ENCODE results near the gene INAVA. TPM values are rescaled to one million over a fixed set of nuclear protein-coding genes. Genes with fewer than 3 reads are reported as not detected.

INAVA gene
- total and polyA plus RNA-seq, 2 of the 13 experiments (the other 11 are each of a cell fraction or from before 2014, with no cell fraction given), result 6.0 to 13.5 TPM

DNA sequence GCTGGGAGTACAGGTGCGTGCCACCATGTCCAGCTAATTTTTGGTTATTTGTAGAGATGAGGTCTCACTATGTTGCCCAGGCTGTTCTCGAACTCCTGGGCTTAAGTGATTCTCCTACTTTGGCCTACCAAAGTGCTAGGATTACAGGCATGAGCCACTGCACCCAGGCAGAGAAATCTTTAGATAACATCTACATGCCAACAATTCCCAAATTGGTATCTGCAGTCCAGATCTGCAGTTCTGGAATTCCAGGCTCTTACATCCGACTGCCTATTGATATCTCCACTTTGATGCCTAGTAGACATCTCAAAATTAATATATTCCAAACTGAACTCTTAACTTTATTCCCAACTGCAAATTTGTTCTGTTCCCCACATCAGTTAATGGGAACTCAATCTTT is 23.3 kb downstream of the INAVA start:
- intact Hi-C loops (cut with micrococcal nuclease; ENCODE audit: unreplicated experiment) (no loop called here), in situ Hi-C loops (cut with HindIII; ENCODE audit: extremely low pct_ligation_motif_present, low pct_unique_long_range_greater_than_20kb) (no loop called here)
- no peak overlapping the region for H3K4me2 ChIP-seq (ENCODE audit: low read depth, low read length)
- peaks cover 30% of the 10 kb centered on the region for H3K4me1 ChIP-seq (ENCODE audit: insufficient read depth, low read length)
- no peak for ATAC-seq
- 80% methylated on average over 3 of the region's 3 CpGs for WGBS (ENCODE audit: low lambda C conversion rate)
- no peaks in the 10 kb centered on the region for H3K27me3 ChIP-seq (ENCODE audit: control insufficient read depth in 1 of 2, insufficient read depth in 2 of 2, low read length in 2 of 2)
- H2AFZ ChIP-seq (ENCODE audit: low read length), result no peak overlapping the region
- H3K79me2 ChIP-seq (ENCODE audit: insufficient read depth, low read length), result no peaks in the 10 kb centered on the region
- ChIA-PET CTCF (ENCODE audit: low intra/inter-chr PET ratio, low total read pairs) (no interaction called here), POLR2A (interaction anchor here (1.0 to 2.0 kb wide), 6 partner anchors 10 to 236 kb away, joined by 3 to 10 read pairs (median 9); partner anchors contain the start of genes INAVA and TMEM9)
- H3K9me3 ChIP-seq (ENCODE audit: low read length), result no peaks in the 10 kb centered on the region
- H3K4me3 ChIP-seq (replicated peaks in 1 of 3; ENCODE audit: insufficient read depth in 1 of 3, low read depth in 2 of 3, low read length in 3 of 3), result no peak overlapping the region
- no peak for DNase-seq (ENCODE audit: low spot score)
- no peak for TF ChIP-seq ISX (CRISPR knock-in tag; conservative IDR thresholded peaks at IDR 0.05)
- TF ChIP-seq NR0B2 (CRISPR knock-in tag; IDR thresholded peaks at IDR 0.05), result no peak
- no peak for TF ChIP-seq ZNF615 (CRISPR knock-in tag; IDR thresholded peaks at IDR 0.05; ENCODE audit: borderline replicate concordance)
- no peak for TF ChIP-seq AGO2 (optimal IDR thresholded peaks at IDR 0.05; ENCODE audit: low read depth, low read length)
- TF ChIP-seq FOXA3 (CRISPR knock-in tag; IDR thresholded peaks at IDR 0.05), result no peak
- no peak for TF ChIP-seq PAF1 (CRISPR knock-in tag; IDR thresholded peaks at IDR 0.05)
- no peak for TF ChIP-seq CCDC6 (CRISPR knock-in tag; IDR thresholded peaks at IDR 0.05)
- TF ChIP-seq PBX3 (CRISPR knock-in tag; IDR thresholded peaks at IDR 0.05; ENCODE audit: borderline replicate concordance), result no peak
- TF ChIP-seq, protein P1, sequence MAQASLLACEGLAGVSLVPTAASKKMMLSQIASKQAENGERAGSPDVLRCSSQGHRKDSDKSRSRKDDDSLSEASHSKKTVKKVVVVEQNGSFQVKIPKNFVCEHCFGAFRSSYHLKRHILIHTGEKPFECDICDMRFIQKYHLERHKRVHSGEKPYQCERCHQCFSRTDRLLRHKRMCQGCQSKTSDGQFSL (CRISPR knock-in tag; IDR thresholded peaks at IDR 0.05), result no peak
- no peak for TF ChIP-seq HMG20B (CRISPR knock-in tag; conservative IDR thresholded peaks at IDR 0.05)
- no peak for TF ChIP-seq ZNF33A (CRISPR knock-in tag; IDR thresholded peaks at IDR 0.05; ENCODE audit: borderline replicate concordance)
- TF ChIP-seq RFX5 (IDR thresholded peaks at IDR 0.05; ENCODE audit: low read depth, low read length), result no peak
- no peak for TF ChIP-seq POLR2A (IDR thresholded peaks at IDR 0.05; ENCODE audit: insufficient read depth in 1 of 2, low read depth in 2 of 2, low read length in 2 of 2)
- no peak for TF ChIP-seq ZBTB1 (CRISPR knock-in tag; IDR thresholded peaks at IDR 0.05; ENCODE audit: borderline replicate concordance)
- TF ChIP-seq SMAD1 (CRISPR knock-in tag; IDR thresholded peaks at IDR 0.05; ENCODE audit: borderline replicate concordance, low read depth), result no peak
- no peak for TF ChIP-seq ETV6 (CRISPR knock-in tag; conservative IDR thresholded peaks at IDR 0.05)
- TF ChIP-seq ZNF792 (CRISPR knock-in tag; IDR thresholded peaks at IDR 0.05), result no peak
- TF ChIP-seq HOXA9 (CRISPR knock-in tag; IDR thresholded peaks at IDR 0.05; ENCODE audit: borderline replicate concordance), result no peak
- TF ChIP-seq, protein P2, sequence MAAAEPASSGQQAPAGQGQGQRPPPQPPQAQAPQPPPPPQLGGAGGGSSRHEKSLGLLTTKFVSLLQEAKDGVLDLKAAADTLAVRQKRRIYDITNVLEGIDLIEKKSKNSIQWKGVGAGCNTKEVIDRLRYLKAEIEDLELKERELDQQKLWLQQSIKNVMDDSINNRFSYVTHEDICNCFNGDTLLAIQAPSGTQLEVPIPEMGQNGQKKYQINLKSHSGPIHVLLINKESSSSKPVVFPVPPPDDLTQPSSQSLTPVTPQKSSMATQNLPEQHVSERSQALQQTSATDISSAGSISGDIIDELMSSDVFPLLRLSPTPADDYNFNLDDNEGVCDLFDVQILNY (CRISPR knock-in tag; conservative IDR thresholded peaks at IDR 0.05), result no peak
- no peak for FAIRE-seq
- no peak overlapping the region for H3K9ac ChIP-seq (ENCODE audit: insufficient read depth, low read depth, low read length)
- H3K36me3 ChIP-seq (replicated peaks in 1 of 2; ENCODE audit: control insufficient read depth in 1 of 2, insufficient read depth in 2 of 2, low read length in 2 of 2), result peaks cover 0 to 4% of the 10 kb centered on the region in 2 experiments; a peak in 2 of 5 replicates
- no peak overlapping the region for H3K27ac ChIP-seq (ENCODE audit: extremely low read length, insufficient read depth, low read length)
- BruUV-seq (replicated peaks), result no TSS peak
- no peaks in the 10 kb centered on the region for H4K20me1 ChIP-seq (ENCODE audit: insufficient read depth, low read length)
